ENCODE measurements around the gene SNX21.

DNA sequence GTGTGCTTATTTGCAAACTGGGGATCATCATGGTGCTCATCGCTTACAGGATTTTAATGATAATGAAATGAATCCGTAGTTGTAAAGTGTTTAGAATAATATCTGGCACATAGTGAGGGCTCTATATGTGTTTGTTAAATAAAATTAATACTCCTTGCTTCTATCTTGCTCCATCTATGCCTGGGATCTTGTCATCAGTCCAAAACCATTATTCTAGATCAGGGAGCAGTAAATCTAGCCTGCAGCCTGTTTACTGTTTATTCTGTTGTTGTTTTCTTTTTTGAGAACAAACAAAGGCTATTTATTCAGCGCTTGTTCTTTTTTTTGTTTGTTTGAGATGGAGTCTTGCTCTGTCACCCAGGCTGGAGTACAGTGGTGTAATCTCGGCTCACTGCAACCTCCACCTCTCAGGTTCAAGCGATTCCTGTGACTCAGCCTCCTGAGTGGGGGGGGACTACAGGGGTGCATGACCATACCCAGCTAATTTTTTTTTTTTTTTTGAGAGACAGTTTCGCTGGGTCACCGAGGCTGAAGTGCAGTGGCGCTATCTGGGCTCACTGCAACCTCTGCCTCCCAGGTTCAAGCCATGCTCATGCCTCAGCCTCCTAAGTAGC lies 15.5 kb downstream of the SNX21 start:
- TF ChIP-seq, protein P1, sequence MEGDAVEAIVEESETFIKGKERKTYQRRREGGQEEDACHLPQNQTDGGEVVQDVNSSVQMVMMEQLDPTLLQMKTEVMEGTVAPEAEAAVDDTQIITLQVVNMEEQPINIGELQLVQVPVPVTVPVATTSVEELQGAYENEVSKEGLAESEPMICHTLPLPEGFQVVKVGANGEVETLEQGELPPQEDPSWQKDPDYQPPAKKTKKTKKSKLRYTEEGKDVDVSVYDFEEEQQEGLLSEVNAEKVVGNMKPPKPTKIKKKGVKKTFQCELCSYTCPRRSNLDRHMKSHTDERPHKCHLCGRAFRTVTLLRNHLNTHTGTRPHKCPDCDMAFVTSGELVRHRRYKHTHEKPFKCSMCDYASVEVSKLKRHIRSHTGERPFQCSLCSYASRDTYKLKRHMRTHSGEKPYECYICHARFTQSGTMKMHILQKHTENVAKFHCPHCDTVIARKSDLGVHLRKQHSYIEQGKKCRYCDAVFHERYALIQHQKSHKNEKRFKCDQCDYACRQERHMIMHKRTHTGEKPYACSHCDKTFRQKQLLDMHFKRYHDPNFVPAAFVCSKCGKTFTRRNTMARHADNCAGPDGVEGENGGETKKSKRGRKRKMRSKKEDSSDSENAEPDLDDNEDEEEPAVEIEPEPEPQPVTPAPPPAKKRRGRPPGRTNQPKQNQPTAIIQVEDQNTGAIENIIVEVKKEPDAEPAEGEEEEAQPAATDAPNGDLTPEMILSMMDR (IDR thresholded peaks at IDR 0.05; ENCODE audit: insufficient read depth, low read length): no peak
- TF ChIP-seq, protein P2, sequence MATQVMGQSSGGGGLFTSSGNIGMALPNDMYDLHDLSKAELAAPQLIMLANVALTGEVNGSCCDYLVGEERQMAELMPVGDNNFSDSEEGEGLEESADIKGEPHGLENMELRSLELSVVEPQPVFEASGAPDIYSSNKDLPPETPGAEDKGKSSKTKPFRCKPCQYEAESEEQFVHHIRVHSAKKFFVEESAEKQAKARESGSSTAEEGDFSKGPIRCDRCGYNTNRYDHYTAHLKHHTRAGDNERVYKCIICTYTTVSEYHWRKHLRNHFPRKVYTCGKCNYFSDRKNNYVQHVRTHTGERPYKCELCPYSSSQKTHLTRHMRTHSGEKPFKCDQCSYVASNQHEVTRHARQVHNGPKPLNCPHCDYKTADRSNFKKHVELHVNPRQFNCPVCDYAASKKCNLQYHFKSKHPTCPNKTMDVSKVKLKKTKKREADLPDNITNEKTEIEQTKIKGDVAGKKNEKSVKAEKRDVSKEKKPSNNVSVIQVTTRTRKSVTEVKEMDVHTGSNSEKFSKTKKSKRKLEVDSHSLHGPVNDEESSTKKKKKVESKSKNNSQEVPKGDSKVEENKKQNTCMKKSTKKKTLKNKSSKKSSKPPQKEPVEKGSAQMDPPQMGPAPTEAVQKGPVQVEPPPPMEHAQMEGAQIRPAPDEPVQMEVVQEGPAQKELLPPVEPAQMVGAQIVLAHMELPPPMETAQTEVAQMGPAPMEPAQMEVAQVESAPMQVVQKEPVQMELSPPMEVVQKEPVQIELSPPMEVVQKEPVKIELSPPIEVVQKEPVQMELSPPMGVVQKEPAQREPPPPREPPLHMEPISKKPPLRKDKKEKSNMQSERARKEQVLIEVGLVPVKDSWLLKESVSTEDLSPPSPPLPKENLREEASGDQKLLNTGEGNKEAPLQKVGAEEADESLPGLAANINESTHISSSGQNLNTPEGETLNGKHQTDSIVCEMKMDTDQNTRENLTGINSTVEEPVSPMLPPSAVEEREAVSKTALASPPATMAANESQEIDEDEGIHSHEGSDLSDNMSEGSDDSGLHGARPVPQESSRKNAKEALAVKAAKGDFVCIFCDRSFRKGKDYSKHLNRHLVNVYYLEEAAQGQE (IDR thresholded peaks at IDR 0.05; ENCODE audit: insufficient replicate concordance, low read depth): no peak
- no peak for TF ChIP-seq POLR2AphosphoS5 (IDR thresholded peaks at IDR 0.05; ENCODE audit: low read depth)
- no peak for TF ChIP-seq GABPA (IDR thresholded peaks at IDR 0.05; ENCODE audit: low read depth)

Data from HL-60 (cell line).